Tibial artery (tissue), 4 donors: ENCODE results near the gene HSBP1L1.

Experiments
- DNase-seq, 2 donors: peaks; one replicate each; pipeline ENCODE4 v3.0.0-alpha.2; 2019
- H3K27ac ChIP-seq, 2 donors: fragments of 200-600 bp; sonication (generic) in 1 of 2; 1 replicate in 1 of 2; 2 replicates in 1 of 2; pipeline ENCODE4 v1.5.1; 2018 to 2019; ENCODE audit warnings: mild to moderate bottlenecking in 1 of 2
- H3K27me3 ChIP-seq, 2 donors: fragments of 200-600 bp; sonication (generic) in 1 of 2; one replicate each; pipeline versions ENCODE4 v1.5.1 to v1.6.0; 2016 to 2019
- H3K36me3 ChIP-seq, 3 donors: fragments of 200-600 bp; sonication (generic) in 2 of 3; one replicate each; pipeline ENCODE4 v1.5.1; 2016 to 2019; ENCODE audit warnings: mild to moderate bottlenecking in 2 of 3
- H3K4me1 ChIP-seq, 4 donors: fragments of 200-600 bp; sonication (generic) in 2 of 4; 1 replicate in 3 of 4; 2 replicates in 1 of 4; pipeline ENCODE4 v1.5.1; 2016 to 2019
- H3K4me3 ChIP-seq, 2 donors: fragments of 200-600 bp; sonication (generic) in 1 of 2; 1 replicate in 1 of 2; 2 replicates in 1 of 2; pipeline ENCODE4 v1.5.1; 2018 to 2019; ENCODE audit warnings: mild to moderate bottlenecking in 2 of 2
- H3K9me3 ChIP-seq, 3 donors: fragments of 200-600 bp; sonication (generic) in 1 of 3; one replicate each; pipeline ENCODE4 v1.5.1; 2016 to 2019
- intact Hi-C: fragments of 100-400 bp; cut with DNase I; formaldehyde crosslinking; loops from one replicate; pipeline ENCODE4 v1.15.0; 2023; ENCODE audit warnings: low total_unique reads
- TF ChIP-seq, protein P1 (sequence below), 2 experiments: fragments of 200-600 bp in 1 of 2; fragments of 450-650 bp in 1 of 2; IDR thresholded peaks; one replicate each; pipeline ENCODE4 v1.5.1; 2017 to 2019; ENCODE audit warnings: antibody characterized with exemption in 2 of 2, mild to moderate bottlenecking in 1 of 2, moderate library complexity in 1 of 2

The HSBP1L1 gene

DNA sequence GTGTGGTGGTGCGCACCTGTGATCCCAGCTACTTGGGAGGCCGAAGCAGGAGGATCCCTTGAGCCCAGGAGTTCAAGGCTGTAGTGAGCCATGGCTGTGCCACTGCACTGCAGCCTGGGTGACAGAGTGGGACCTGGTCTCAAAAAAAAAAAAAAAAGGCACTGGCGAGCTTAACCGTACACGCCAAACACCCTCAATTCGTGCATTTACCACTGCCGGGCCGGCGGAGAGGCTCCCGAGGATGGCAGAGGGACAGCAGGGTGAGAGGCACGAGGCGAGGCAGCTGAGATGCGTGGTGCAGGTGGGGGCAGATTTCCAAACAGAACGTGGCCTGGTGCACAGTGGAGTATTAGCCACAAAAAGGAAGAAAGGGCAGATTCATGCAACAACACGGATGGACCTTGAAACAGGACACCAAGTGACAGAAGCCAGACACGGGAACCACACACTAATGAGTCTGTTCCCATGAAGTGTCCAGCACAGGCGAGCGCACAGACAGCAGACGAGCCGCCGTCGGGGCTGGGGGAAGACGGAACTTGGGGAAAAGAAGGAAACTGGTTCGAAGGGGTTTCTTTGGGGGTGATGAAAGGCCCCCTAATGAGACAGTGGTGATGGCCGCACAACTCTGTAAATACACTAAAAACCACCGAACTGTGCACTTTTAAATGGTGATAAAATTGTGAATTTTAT is 40.4 kb upstream of the HSBP1L1 start:
- intact Hi-C loops: no loop called here
- Histone ChIP-seq H3K4me3 (no peak overlapping the region), H3K27ac (no peak overlapping the region), H3K27me3 (no peaks in the 10 kb centered on the region), H3K4me1 (no peaks in the 10 kb centered on the region), H3K36me3 (peaks cover 11 to 49% (median 44%) of the 10 kb centered on the region in 3 donors), H3K9me3 (peaks cover 0 to 6% (median 5%) of the 10 kb centered on the region in 3 donors)
- TF ChIP-seq, protein P1, sequence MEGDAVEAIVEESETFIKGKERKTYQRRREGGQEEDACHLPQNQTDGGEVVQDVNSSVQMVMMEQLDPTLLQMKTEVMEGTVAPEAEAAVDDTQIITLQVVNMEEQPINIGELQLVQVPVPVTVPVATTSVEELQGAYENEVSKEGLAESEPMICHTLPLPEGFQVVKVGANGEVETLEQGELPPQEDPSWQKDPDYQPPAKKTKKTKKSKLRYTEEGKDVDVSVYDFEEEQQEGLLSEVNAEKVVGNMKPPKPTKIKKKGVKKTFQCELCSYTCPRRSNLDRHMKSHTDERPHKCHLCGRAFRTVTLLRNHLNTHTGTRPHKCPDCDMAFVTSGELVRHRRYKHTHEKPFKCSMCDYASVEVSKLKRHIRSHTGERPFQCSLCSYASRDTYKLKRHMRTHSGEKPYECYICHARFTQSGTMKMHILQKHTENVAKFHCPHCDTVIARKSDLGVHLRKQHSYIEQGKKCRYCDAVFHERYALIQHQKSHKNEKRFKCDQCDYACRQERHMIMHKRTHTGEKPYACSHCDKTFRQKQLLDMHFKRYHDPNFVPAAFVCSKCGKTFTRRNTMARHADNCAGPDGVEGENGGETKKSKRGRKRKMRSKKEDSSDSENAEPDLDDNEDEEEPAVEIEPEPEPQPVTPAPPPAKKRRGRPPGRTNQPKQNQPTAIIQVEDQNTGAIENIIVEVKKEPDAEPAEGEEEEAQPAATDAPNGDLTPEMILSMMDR (IDR thresholded peaks at IDR 0.05): no peak
- DNase-seq: peak; percentile 5 to 38

DNA sequence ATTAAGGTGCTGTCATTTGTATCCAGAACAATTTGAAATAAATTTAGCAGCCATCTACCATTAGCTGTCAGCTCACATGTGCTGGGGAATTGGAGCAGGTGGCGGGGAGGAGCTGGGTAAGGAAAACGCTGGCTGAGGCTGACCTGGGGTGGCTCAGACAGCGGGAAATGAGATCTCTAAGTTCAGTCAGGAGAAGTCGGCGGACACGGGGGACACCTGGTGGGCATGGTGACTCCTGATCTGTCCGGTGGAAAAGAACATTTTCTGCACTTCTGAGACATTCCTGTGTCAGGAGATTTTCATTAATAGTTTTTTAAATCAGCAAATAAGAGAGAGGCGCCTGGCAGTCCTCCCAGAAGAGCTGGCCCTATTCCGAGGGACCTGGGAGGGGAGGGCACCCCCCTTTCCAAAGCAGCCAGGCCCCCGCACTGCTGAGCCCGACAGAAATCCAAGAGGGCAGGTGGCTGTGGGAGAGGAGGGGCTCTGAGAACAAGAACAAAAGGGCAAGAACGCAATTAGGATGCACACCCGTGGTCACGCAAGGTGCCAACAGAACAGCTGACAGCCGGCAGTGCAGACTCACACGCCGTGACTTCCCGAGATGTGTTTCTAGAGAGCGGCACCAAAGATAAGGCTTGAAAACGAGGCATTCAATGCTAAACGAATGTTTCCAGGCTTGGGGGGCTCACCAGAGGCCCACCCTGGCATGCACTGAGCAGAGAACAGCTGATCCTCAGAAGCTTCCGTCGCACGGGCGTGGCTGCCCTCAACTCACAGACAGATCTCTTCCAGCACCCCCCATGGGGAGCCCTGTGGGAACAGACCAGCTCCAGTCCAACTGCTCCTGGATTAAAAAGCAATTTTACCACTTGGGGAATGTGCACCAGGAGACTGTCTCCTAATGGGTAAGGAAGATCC is 39.4 kb upstream of the HSBP1L1 start:
- intact Hi-C loops: no loop called here
- H3K27ac ChIP-seq: no peak overlapping the region

DNA sequence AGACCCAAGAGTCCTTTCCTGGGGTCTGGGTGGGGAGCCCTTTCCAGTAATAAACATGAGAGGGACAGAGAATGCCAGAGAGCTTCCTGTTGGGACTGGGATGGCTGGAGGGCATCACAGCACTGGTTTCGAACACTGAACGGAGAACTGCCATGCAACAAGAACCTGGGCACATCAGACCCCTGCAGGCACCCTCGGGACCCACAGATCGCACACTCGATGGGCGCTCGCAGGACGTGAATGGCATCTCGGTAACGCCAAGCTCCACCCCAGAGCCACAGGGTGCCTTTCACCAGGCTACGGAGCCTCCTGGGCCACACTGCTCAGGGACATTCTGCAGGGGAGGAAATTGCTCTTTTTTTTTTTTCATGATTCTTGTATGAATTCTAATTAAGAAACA is 38.1 kb upstream of the HSBP1L1 start:
- H3K9me3 ChIP-seq: peaks cover 0 to 27% (median 16%) of the 10 kb centered on the region in 3 donors
- TF ChIP-seq, protein P1 (IDR thresholded peaks at IDR 0.05): no peak
- H3K36me3 ChIP-seq: peaks cover 31 to 70% (median 54%) of the 10 kb centered on the region in 3 donors
- peak; percentile 3 to 53 for DNase-seq
- H3K27me3 ChIP-seq: no peaks in the 10 kb centered on the region
- no peaks in the 10 kb centered on the region for H3K4me1 ChIP-seq
- intact Hi-C loops: no loop called here
- H3K27ac ChIP-seq: no peak overlapping the region
- H3K4me3 ChIP-seq: no peak overlapping the region

More for the DNA sequence above, 39.4 kb upstream of the HSBP1L1 start:
- H3K4me3 ChIP-seq: no peak overlapping the region
- TF ChIP-seq, protein P1 (IDR thresholded peaks at IDR 0.05): no peak
- peaks cover 0 to 16% (median 16%) of the 10 kb centered on the region in 3 donors for H3K9me3 ChIP-seq
- no peaks in the 10 kb centered on the region for H3K27me3 ChIP-seq
- H3K36me3 ChIP-seq: peaks cover 20 to 57% (median 52%) of the 10 kb centered on the region in 3 donors
- peak; percentile 12 to 42 for DNase-seq
- H3K4me1 ChIP-seq: no peaks in the 10 kb centered on the region

DNA sequence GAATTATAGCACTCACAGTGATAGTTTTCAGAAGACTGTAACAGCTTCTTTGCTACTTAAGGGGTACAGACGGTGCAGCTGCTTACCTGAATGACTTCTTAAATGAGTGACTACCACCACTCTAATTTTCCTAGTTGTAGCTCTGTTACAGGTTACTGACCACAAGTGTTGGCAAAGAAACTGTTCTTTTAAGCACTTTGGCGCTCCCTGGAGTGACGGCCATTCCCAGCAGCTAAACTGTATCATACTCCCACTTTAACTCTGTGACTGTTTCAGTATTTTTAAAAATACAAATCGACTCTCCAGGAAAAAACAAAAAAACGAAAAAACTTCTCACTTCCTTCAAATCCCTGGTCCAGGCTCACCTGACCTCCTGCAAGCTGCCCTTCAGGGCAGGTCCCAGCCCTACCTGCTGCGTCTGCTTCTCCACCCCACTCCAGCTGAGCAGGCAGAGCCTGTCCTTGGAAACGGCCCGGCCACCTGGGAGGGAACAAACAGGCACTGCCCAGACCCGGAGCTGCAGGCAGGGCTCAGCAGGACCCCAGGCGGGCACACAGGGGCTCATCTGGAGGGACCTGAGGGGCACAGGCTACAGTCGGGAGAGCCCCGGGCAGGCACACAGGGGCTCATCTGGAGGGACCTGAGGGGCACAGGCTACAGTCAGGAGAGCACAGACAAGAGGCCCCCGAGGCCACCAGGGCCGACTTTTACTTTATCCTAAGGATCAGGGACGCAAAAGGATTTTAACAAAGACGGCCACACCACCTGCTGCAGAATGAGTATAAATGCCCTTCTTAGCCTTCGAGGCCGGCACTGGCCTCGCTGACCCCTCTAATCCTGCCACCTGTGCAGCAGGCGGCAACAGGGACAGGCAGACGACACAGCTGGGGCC is 37.5 kb upstream of the HSBP1L1 start:
- H3K36me3 ChIP-seq: peaks cover 36 to 76% (median 54%) of the 10 kb centered on the region in 3 donors
- H3K9me3 ChIP-seq: peaks cover 0 to 31% (median 20%) of the 10 kb centered on the region in 3 donors
- H3K27me3 ChIP-seq: no peaks in the 10 kb centered on the region
- no peak overlapping the region for H3K27ac ChIP-seq
- H3K4me1 ChIP-seq: no peaks in the 10 kb centered on the region
- TF ChIP-seq, protein P1 (IDR thresholded peaks at IDR 0.05): no peak
- no peak overlapping the region for H3K4me3 ChIP-seq
- intact Hi-C loops: no loop called here
- peak; percentile 11 to 48 for DNase-seq
